Stimulated activated naive B cell treated with anti-CD40 and anti-IgM and Interleukin-4, amounts not matched to agents 10 μg/mL and 1 μg/mL and 100 μg/mL, for 72 hours (primary cell): Measurements from ENCODE around the gene LRRC75A.

Experiments
- ATAC-seq, 2 donors: fragments of 150-1000 bp; cut with Tn5 transposase; replicated peaks; 2 replicates each; pipeline ENCODE4 v1.10.0; 2021; ENCODE audit warnings: moderate library complexity in 1 of 2
- DNase-seq: peaks from one replicate; pipeline ENCODE4 v3.0.0; 2021
- H3K27ac Mint-ChIP-seq: one replicate; pipeline ENCODE4 v1.8.0; 2022; ENCODE audit warnings: mild to moderate bottlenecking, mixed read lengths
- H3K27me3 Mint-ChIP-seq, 2 donors: one replicate each; pipeline ENCODE4 v1.8.0; 2022; ENCODE audit warnings: mixed read lengths in 2 of 2
- H3K36me3 Mint-ChIP-seq, 2 donors: one replicate each; pipeline ENCODE4 v1.8.0; 2022; ENCODE audit warnings: mixed read lengths in 2 of 2, mild to moderate bottlenecking in 1 of 2
- H3K4me1 Mint-ChIP-seq, 2 donors: one replicate each; pipeline ENCODE4 v1.8.0; 2022; ENCODE audit warnings: mixed read lengths in 2 of 2, mild to moderate bottlenecking in 1 of 2
- H3K4me3 Mint-ChIP-seq, 2 donors: one replicate each; pipeline ENCODE4 v1.8.0; 2022; ENCODE audit warnings: mild to moderate bottlenecking in 2 of 2, mixed read lengths in 2 of 2, moderate library complexity in 1 of 2
- H3K9me3 Mint-ChIP-seq, 2 donors: one replicate each; pipeline ENCODE4 v1.8.0; 2022; ENCODE audit warnings: mixed read lengths in 2 of 2, mild to moderate bottlenecking in 1 of 2

Gene LRRC75A

DNA sequence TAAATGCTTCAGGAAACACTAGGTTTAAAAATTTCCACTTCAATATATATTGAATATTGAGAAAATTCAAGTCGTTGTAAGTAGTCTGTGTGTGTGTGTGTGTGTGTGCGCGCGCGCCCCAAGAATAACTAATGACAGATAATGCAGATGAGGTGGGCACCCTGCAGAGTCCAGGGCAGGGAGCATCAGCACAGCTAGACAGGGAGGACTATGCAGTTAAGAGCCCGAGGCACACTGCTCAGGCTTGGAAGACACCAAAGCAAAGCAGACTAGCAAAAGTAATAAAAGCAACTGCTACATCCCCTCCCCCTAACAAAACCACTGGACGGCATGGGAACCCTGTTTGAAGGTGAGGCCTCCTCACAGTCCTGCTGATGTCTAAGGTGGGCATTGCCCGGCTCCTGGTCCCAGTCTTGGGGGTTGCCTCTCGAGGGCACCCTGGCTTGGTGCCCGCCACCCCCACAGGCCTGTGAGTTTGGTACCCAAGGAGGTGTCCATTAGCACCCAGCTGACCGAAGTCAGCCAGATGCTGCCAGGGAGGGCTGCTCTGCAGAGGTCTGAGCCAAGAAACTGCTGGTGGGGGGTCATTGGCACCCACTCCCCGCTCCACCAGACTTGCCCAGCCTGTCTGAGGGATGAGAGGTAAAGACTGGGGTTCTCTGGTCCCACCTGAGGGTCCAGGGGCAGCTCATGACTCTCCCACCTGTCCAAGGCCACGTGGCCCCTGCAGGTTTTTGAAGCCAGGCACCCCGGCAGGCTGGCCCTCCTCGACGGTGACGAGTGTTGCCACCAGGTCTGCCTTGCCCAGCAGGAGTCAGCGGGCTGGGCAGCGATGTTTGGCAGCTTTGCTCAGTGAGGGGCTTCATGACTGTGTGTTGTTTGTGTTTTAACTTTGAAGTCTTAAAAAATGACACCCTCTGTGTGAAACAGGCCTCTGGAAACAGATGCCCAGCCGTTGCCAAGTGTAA lies 18.7 kb downstream of the LRRC75A start:
- Mint-ChIP-seq H3K27ac (no peak overlapping the region), H3K9me3 (no peaks in the 10 kb centered on the region), H3K36me3 (peaks cover 5 to 18% of the 10 kb centered on the region in 2 donors), H3K4me1 (peaks cover 0 to 4% of the 10 kb centered on the region in 2 donors), H3K4me3 (no peak overlapping the region), H3K27me3 (no peaks in the 10 kb centered on the region)
- no peak for DNase-seq
- ATAC-seq, result no peak

DNA sequence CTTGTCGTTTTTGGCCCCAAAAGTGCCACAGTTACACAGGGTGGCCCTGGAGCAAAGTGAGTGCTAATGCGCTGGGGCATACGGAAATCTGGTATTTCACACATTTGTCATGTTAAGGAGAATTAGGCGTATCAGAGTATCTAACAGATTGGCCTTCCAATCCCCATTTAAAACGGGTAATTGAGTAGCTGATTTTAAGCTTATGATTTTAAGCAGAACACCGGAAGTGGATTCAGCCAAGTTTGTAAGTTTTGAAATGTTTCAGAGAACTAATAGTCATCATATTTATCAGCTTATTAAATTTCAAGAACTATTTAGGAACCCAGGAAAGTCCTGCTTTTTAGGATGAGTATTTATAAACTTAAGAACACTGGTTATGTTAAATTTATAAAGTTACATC lies 19.5 kb downstream of the LRRC75A start:
- Mint-ChIP-seq H3K27me3 (no peaks in the 10 kb centered on the region), H3K4me3 (no peak overlapping the region), H3K9me3 (no peaks in the 10 kb centered on the region), H3K27ac (no peak overlapping the region), H3K36me3 (peaks cover 5 to 23% of the 10 kb centered on the region in 2 donors), H3K4me1 (peaks cover 0 to 4% of the 10 kb centered on the region in 2 donors)
- ATAC-seq (no peak), DNase-seq (no peak)

DNA sequence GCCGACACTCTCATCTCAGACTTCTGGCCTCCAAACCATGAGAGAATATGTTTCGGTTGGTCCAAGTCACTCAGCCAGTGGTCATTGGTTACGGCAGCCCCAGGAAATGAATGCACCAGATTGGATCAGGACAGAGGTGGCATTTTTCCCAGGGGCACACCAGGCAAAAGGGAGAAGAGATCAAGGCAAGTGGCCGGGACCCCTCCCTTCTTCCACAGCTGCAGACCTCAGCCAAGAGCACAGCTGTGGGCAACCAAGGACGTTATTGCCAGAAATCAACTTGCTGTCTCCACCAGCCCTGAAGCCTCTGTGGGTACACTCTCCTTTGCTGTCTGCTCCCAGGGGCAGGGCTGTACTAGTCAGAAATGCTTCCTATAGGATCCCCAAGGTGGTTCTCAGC lies 20.7 kb downstream of the LRRC75A start:
- ATAC-seq, result no peak
- H3K4me1 Mint-ChIP-seq, result peaks cover 0 to 4% of the 10 kb centered on the region in 2 donors
- no peak overlapping the region for H3K27ac Mint-ChIP-seq
- no peaks in the 10 kb centered on the region for H3K27me3 Mint-ChIP-seq
- H3K36me3 Mint-ChIP-seq, result peaks cover 5 to 25% of the 10 kb centered on the region in 2 donors
- no peak for DNase-seq
- no peak overlapping the region for H3K4me3 Mint-ChIP-seq
- H3K9me3 Mint-ChIP-seq, result no peaks in the 10 kb centered on the region

DNA sequence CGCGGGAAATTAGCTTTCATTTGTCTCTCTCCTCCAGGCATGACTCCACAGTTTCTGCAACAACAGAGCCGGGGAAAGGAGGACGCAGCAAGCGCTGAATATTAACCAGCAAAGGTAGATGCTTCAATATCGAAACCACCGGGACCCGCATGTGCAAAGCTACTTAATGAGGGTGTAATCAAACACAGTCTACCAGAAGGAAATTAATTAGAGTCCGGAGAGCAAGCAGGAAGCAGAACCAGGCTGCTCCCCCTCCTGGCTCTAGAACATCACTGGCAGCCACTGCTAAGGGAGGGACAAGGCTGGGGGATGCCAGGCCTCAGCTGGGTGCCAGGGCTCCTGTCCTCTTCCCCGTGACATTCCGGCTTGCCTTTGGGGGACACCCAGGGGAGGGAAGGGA lies 21.7 kb downstream of the LRRC75A start:
- Mint-ChIP-seq H3K27me3 (no peaks in the 10 kb centered on the region), H3K4me1 (peaks cover 0 to 4% of the 10 kb centered on the region in 2 donors), H3K4me3 (no peak overlapping the region), H3K36me3 (peaks cover 5 to 25% of the 10 kb centered on the region in 2 donors), H3K9me3 (no peaks in the 10 kb centered on the region), H3K27ac (peak overlapping the region; percentile 73)
- no peak for ATAC-seq
- DNase-seq, result no peak

DNA sequence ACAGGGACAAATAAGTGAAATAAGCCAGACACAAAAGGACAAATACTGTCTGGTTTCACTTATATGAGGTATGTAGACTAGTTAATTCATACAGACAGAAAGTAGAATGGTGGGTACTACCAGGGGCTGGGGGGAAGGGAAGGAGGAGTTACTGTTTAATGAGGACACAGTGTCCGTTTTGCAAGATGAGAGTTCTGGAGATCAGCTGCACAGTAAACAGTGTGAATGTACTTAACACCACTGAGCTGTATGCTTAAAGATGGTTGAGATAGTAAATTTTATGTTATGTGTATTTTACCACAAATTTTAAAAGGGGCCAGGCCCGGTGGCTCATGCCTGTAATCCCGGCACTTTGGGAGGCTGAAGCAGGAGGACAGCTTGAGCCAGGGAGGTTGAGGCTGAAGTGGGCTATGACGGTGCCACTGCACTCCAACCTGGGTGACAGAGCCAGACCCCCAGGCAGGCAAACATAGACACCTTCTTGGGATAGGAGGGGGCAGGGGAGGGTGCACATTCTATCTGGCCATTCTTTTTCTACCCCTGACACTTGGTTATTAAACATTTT lies 23.5 kb downstream of the LRRC75A start:
- Mint-ChIP-seq H3K27ac (no peak overlapping the region), H3K36me3 (peaks cover 8 to 34% of the 10 kb centered on the region in 2 donors)
- no peak for ATAC-seq

DNA sequence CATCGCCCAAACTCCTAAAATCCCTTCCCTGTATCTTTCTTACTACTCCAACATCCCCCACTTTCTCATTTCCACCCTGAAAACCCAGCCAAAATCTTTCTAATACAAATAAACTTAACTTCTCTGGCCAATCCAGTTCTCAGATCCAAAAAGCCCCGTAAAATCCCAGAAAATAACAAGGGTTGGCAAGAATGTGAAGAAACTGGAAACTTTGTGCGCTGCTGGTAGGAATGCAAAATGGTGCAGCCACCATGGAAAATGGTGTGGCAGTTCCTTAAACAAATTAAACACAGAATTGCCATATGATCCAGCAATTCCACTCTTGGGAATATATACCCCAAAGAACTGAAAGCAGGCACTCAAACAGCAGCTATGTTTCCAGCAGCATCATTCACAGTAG lies 24.1 kb downstream of the LRRC75A start:
- Mint-ChIP-seq H3K4me1 (peaks cover 0 to 4% of the 10 kb centered on the region in 2 donors), H3K36me3 (peaks cover 12 to 40% of the 10 kb centered on the region in 2 donors), H3K9me3 (no peaks in the 10 kb centered on the region), H3K27me3 (no peaks in the 10 kb centered on the region), H3K27ac (no peak overlapping the region), H3K4me3 (no peak overlapping the region)
- DNase-seq (no peak), ATAC-seq (no peak)

More for the DNA sequence above, 23.5 kb downstream of the LRRC75A start:
- Mint-ChIP-seq H3K4me1 (peaks cover 0 to 4% of the 10 kb centered on the region in 2 donors), H3K9me3 (no peaks in the 10 kb centered on the region), H3K27me3 (no peaks in the 10 kb centered on the region), H3K4me3 (no peak overlapping the region)
- no peak for DNase-seq

DNA sequence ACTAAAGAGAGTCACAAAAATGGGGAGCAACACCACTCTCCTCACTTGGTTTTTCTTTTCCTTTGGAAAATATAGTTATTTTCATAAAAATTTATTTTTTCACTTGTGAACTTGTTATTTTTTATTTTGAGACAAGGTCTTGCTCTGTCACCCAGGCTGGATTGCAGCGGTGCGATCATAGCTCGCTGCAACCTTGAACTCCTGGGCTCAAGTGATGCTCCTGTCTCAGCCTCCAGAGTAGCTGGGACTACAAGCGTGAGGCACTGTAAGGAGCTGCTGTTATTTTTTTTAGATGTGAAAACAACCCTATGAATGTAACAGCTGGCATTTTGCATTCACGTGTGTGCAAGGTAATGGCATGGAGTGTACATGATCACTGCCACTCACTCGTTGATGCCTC lies 24.9 kb downstream of the LRRC75A start:
- Mint-ChIP-seq H3K27me3 (no peaks in the 10 kb centered on the region), H3K4me1 (peaks cover 0 to 4% of the 10 kb centered on the region in 2 donors), H3K27ac (no peak overlapping the region), H3K36me3 (peaks cover 12 to 42% of the 10 kb centered on the region in 2 donors), H3K9me3 (no peaks in the 10 kb centered on the region), H3K4me3 (no peak overlapping the region)
- DNase-seq, result no peak
- ATAC-seq, result no peak

DNA sequence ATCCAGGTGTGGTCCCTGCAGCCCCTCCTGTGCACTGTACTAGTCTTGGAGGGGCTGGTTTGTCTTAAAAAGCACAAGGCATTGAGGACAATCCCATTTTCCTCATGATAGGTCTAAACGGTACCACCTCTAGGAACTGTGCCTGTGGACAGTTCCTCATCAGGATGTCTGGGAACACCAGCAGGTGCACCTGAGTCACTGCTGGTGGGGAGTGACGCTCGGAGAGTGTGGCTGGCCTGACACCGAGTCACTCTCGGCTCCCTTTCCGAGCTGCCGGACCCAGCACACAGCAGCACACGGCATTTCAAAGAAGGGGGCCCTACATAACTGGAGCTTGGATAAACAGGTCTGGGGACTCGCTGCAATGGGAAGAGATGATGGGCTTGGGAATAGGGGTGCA lies 25.6 kb downstream of the LRRC75A start:
- H3K27ac Mint-ChIP-seq, result no peak overlapping the region
- no peaks in the 10 kb centered on the region for H3K27me3 Mint-ChIP-seq
- H3K4me1 Mint-ChIP-seq, result no peaks in the 10 kb centered on the region
- no peak for ATAC-seq
- no peak for DNase-seq
- no peaks in the 10 kb centered on the region for H3K9me3 Mint-ChIP-seq
- H3K4me3 Mint-ChIP-seq, result no peak overlapping the region
- peaks cover 13 to 38% of the 10 kb centered on the region in 2 donors for H3K36me3 Mint-ChIP-seq

DNA sequence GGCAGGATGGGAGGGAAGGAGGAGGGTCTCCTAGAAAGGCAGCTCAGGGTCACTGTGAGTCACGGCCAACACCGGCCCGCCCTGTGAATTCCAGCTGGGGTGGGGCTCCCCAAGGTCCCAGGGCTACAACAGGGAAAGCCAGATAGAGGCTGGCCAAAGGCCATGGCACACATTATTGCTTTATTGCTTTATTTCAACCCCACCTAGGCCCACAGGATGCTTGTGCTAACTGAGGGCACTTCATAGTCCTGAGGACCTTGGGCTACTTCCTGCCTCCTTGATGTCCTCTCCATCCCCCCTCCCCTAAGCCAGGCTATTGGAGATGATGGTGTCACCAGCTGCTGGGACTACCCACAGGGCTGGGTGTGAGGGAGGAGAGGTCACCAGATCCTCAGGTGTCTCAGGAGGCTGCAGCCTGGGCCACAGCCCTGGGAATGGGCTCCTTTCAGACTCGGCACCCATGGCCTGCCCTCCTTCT lies 26.1 kb downstream of the LRRC75A start:
- no peaks in the 10 kb centered on the region for H3K27me3 Mint-ChIP-seq
- ATAC-seq (no peak), DNase-seq (no peak)
- H3K9me3 Mint-ChIP-seq, result no peaks in the 10 kb centered on the region
- peaks cover 18 to 39% of the 10 kb centered on the region in 2 donors for H3K36me3 Mint-ChIP-seq
- H3K27ac Mint-ChIP-seq, result no peak overlapping the region
- no peaks in the 10 kb centered on the region for H3K4me1 Mint-ChIP-seq
- H3K4me3 Mint-ChIP-seq, result no peak overlapping the region

DNA sequence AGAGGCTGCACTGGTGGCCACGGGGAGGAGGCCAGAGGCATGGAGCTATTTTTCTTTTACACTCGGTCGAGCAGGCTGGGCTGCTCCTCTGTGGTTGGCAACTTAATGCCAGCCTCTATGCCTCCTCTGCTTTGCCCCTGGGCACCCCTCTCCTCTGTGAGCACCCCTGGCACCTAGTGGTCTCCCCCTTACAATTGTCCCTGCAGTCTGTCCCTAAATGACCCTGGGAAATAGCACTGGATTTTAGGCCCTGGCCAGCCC lies 27.0 kb downstream of the LRRC75A start:
- DNase-seq (no peak), ATAC-seq (no peak)
- Mint-ChIP-seq H3K4me1 (no peaks in the 10 kb centered on the region), H3K9me3 (no peaks in the 10 kb centered on the region), H3K4me3 (no peak overlapping the region), H3K27ac (no peak overlapping the region), H3K27me3 (no peaks in the 10 kb centered on the region), H3K36me3 (peaks cover 19 to 38% of the 10 kb centered on the region in 2 donors)

DNA sequence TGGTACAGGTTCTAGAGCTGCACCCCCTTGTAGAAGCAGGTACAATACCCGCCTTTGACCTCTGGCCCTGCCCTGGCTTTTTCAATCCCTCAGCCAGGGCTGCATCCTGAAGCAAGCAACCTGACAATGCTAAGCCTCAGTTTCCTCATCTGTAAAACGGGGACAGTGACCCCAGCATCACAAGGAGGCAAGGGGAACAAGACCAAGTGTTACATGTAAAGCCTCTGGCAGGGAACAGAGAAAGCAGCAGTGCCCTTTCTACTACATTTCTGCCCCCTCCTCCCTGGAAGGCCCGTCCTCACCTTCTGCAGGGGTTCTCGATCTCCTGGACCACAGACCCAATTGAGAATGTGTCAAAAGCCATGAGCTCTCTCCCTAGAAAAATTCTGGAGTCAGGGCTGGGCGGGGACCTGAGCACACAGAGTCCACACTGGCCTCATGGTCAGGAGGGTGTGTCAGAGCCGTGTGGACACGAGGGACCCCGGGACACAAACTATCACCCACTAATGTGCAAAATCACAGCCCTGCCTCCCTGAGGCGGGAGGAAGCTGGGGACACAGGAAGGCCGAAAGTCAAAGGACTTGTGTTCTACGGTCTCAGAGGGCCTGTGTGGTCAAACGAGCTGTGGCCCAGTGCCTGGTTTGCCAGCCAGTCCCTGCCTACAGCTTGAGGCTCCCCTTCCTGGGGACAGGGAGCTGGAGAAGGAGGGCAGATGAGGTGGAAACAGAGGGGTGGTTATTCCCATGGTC lies 27.5 kb downstream of the LRRC75A start:
- Mint-ChIP-seq H3K27me3 (no peaks in the 10 kb centered on the region), H3K4me1 (no peaks in the 10 kb centered on the region), H3K9me3 (no peaks in the 10 kb centered on the region), H3K36me3 (peaks cover 19 to 38% of the 10 kb centered on the region in 2 donors), H3K4me3 (no peak overlapping the region), H3K27ac (peak overlapping the region; percentile 37)
- ATAC-seq (no peak), DNase-seq (no peak)

DNA sequence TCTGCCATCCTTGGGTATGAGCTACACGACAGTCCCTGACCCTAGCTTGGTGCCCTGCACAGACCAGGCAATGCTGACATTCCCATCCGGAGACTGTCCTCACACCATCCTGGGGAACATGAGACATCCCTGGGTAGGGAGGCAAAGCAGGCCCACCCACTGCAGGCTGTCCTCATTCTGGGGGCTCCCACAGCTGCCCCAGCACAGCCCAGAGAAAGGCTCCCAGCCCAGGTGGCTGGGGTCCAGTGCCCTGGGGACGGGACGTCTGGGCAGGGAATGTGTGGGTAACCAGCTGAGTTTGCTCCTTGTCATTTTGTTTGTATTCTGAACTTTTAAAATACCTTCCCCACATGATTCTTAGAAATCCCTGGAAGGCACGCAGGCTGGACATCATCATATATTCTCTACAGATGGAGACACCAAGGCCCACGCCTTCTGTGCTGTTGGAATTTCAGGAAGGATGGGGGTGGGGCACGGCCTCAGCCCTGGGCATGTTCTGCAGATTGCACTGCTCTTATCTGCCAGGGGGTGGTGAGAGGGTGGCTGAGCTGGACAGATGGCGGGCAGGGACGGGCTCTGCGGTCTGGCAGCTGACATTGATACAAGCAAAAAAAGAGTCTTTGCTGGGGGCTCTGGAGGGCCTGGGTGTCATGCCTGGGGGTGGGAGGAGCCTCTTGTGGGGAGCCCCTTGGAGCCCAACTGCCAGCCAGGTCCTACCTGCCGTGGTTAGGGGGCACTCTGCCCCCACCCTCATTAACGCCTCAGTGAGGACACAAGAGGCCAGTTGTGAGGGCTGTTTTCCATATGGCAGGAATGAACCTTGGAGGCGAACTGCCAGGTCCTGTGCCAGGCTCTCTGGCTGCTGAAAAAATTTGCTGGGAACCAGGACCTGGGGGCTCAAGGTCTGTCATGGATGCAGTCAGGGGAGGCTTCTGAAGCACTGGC lies 28.4 kb downstream of the LRRC75A start:
- ATAC-seq (no peak), DNase-seq (no peak)
- Mint-ChIP-seq H3K27me3 (no peaks in the 10 kb centered on the region), H3K9me3 (no peaks in the 10 kb centered on the region), H3K27ac (no peak overlapping the region), H3K36me3 (peaks cover 19 to 44% of the 10 kb centered on the region in 2 donors), H3K4me1 (peaks cover 0 to 2% of the 10 kb centered on the region in 2 donors), H3K4me3 (no peak overlapping the region)

DNA sequence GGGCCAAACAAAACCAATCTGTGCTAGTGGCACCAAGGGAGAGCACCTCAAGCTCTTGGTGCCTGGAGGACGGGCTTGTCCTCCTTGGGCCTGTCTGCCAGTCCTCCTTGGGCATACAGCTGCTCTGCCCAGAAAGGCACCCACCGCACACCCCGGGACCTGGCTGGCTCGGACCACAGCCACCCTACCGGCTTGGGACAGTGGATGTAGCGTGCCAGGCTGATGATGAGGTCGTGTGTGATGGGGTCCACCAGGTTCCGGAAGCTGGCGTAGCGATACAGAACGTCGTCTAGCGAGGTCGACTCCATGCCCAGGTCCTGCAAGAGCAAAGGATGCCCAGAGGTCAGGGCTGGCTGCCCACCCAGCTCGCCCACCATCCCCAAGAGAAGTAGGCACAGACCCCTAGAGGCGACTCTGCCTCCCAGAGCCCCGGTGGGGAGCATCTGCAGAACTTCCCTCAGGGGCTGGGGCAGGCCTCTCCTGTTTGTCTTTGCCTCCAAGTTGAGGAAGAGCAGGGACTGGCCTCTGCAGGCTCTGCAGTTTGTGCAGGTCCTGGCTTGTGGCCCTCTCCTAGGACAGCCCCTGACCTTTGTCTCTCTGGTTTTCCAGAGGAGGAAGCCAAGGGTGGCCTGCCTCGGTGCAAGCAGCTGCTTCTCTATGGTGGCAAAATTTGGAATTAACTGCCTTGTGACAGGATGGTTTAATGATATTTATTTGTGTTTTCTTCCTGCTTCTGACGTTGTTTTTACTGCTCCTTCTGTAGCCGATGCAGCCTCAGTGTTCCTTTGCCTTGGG lies 29.7 kb downstream of the LRRC75A start:
- no peak for DNase-seq
- H3K27ac Mint-ChIP-seq, result no peak overlapping the region
- no peaks in the 10 kb centered on the region for H3K27me3 Mint-ChIP-seq
- no peak overlapping the region for H3K4me3 Mint-ChIP-seq
- no peak for ATAC-seq
- peaks cover 21 to 42% of the 10 kb centered on the region in 2 donors for H3K36me3 Mint-ChIP-seq
- H3K4me1 Mint-ChIP-seq, result peaks cover 0 to 2% of the 10 kb centered on the region in 2 donors
- no peaks in the 10 kb centered on the region for H3K9me3 Mint-ChIP-seq
